ENCODE data around the gene LRRIQ4.

GRCh38 chr3:169869484-169870220 is 57.0 kb downstream of the LRRIQ4 start, which contains the start of gene LRRC31:
- TF ChIP-seq CTCF (IDR thresholded peaks at IDR 0.05): no peak
- TF ChIP-seq POLR2A (IDR thresholded peaks at IDR 0.05): no peak
